Subcutaneous adipose tissue (tissue), 4 donors: Measurements from ENCODE around the gene KCNT1. TPM values are rescaled to one million over a fixed set of nuclear protein-coding genes. Genes with fewer than 3 reads are reported as not detected.

Experiments
- CTCF ChIP-seq: fragments of 450-650 bp; IDR thresholded peaks from one replicate; pipeline ENCODE4 v1.5.1; 2016; ENCODE audit warnings: low read depth, mild to moderate bottlenecking, control low read depth, antibody characterized with exemption, moderate library complexity
- total RNA-seq, 4 donors: library from RNA; depleted of rRNA; stranded (reverse); fragments of >200 nt; gene quantifications; one replicate each; pipeline ENCODE4 v1.1.0, GENCODE V29; 2016

Gene KCNT1
- total RNA-seq, 4 donors from 2014 or later: 0.33 to 0.51 TPM; not detected in 2

DNA sequence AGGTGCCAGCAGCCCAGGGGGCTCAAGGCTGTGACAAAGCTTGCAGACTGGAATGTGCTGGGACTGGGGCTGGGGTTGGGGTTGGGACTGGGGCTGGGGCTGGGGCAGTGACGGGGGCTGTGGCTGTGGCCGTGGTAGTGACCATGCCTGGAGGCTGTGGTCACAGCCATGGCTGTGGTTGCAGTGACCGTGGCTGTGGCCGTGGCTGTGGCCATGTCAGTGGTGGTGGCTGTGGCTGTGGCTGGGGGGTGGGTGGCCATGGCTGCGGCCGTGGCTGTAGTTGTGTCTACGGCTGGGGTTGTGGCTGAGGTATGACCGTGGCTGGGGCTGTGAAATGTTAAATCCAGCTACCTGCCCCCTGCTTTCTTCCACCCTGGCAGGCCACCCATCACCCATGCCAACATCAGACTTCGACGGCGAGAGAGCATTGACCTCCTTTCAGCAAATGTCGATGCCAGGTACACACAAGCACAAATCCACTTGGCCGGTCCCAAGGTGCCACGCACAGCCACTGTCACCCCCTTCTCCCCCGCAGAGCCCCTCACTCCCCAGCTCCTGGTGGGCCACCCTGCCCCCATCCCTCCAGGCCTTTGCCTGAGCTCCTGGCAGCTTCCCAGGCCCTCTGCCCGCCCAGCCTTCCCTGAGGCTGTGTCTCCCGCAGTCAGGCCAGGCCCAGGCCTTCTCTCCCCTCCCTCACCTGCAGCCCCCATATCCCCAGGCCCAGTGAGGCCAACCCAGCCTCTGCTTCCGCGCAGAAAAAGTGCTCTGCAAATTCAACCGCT, 23.6 kb upstream of the KCNT1 start:
- TF ChIP-seq CTCF: no peak

- TF ChIP-seq CTCF: no peak
Measured at GRCh38 chr9:135680056-135680455, 21.9 kb upstream of the KCNT1 start.

DNA sequence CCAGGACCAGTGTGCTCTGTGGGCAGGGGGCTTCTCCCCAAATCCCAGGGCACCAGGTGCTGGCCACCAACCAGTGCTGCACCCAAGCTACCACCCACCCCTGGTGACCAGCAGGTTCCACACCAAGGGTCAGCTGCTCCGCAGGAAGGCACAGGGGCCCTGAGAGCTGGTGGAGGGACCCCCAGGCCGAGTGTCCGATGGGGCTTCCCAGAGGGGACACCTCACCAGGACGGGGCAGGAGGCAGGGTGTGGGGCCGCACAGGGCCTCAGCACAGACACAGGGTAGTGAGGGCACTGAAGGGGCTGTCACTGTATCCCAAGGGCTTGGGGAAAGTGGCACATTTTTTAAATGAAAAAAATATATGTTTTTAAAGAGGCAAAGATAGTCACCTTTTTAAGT, 20.8 kb upstream of the KCNT1 start:
- no peak for TF ChIP-seq CTCF

DNA sequence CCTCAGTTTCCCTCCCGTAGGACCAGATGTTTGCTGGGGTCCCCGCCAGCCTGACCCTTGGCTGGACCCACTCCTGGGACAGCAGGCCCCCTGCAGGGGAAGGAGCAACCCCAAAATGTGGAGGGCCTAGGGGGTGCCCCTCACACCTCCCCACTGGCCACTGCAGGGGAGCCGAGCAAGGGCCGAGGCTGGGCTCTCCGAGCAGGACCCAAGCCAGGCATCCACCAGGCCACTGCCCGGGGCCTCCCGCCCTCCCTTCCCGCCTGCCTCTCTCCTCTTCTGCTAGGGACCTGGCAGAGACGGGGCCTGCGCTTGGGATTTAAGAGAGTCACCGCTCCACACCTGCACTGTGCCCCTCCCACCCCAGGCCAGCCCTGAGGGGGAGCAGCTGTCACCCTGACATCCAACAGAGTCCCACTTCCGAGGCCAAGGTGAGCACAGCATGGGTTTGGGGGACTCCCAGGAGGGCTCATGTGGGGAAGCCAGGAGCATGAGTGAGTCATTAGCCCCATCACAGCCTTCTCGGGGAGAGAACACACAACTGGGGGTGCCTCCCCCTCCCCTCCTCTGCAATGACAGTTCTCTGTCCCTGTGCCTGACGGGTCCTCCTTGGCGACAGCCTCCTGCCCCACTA, 18.5 kb upstream of the KCNT1 start:
- no peak for TF ChIP-seq CTCF

- TF ChIP-seq CTCF: no peak
Measured at GRCh38 chr9:135684691-135685090, 17.3 kb upstream of the KCNT1 start.

GRCh38 chr9:135687216-135687615, 14.8 kb upstream of the KCNT1 start:
- no peak for TF ChIP-seq CTCF

DNA sequence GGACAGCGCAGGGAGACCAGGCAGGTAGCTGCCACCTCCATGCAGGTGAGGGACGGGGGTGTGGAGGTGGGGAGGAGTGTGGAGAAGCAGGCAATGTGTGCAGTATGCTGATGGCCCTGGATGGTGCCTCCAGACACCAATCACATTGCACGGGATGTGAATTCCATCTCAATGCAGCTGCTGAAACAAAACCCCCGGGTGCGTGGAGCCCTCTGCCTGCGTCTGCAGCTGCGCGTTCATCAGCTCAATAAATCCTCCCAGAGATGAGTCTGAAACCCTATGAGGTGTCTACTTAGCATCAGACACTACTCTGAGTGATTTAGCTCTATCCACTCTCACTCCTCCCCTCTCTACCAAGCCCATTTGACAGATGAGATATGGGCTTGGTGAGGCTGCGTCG, 13.0 kb upstream of the KCNT1 start:
- TF ChIP-seq CTCF: no peak
